Neuronal stem cell (in vitro differentiated cells): ENCODE data around the gene KIAA0753.
A peak's percentile ranks its signal among the peaks of the same experiment; 100 is the strongest.

Source experiments
- DNase-seq: peaks from one replicate; pipeline ENCODE4 v3.0.0-alpha.2; 2013; ENCODE audit warnings: low spot score
- H2AFZ ChIP-seq: one replicate; pipeline ENCODE4 v1.6.1; 2013; ENCODE audit warnings: mild to moderate bottlenecking, low read length, inconsistent platforms
- H2AK5ac ChIP-seq: 2 replicates; pipeline ENCODE4 v1.6.1; 2013; ENCODE audit warnings: low read depth, mild to moderate bottlenecking, inconsistent platforms, low read length, moderate library complexity, mixed read lengths
- H2BK120ac ChIP-seq: 2 replicates; pipeline ENCODE4 v1.6.1; 2013; ENCODE audit warnings: low read depth, mild to moderate bottlenecking, inconsistent platforms, low read length, moderate library complexity, mixed read lengths
- H2BK12ac ChIP-seq: one replicate; pipeline ENCODE4 v1.6.1; 2013; ENCODE audit warnings: low read length, inconsistent platforms
- H2BK15ac ChIP-seq: 2 replicates; pipeline ENCODE4 v1.6.1; 2013; ENCODE audit warnings: mild to moderate bottlenecking, low read length, inconsistent platforms, mixed read lengths
- H2BK5ac ChIP-seq: one replicate; pipeline ENCODE4 v1.6.1; 2013; ENCODE audit warnings: inconsistent platforms, mild to moderate bottlenecking, low read length, moderate library complexity
- H3K14ac ChIP-seq: one replicate; pipeline ENCODE4 v1.6.1; 2013; ENCODE audit warnings: low read length, inconsistent platforms
- H3K18ac ChIP-seq: 2 replicates; pipeline ENCODE4 v1.6.1; 2013; ENCODE audit warnings: low read length, inconsistent platforms
- H3K23ac ChIP-seq: 2 replicates; pipeline ENCODE4 v1.6.1; 2013; ENCODE audit warnings: low read depth, mild to moderate bottlenecking, mixed read lengths, low read length, inconsistent platforms; ENCODE audit not compliant: poor library complexity
- H3K27ac ChIP-seq: replicated peaks from 3 replicates; pipeline ENCODE4 v1.5.1; 2013; ENCODE audit warnings: low read length, inconsistent platforms
- H3K27me3 ChIP-seq, 3 experiments: 2 replicates each; pipeline ENCODE4 v1.6.1; 2013; ENCODE audit warnings: low read length in 3 of 3, mild to moderate bottlenecking in 2 of 3, inconsistent platforms in 1 of 3, low read depth in 1 of 3, mixed read lengths in 1 of 3, moderate library complexity in 1 of 3; ENCODE audit not compliant: control insufficient read depth in 3 of 3, insufficient read depth in 3 of 3
- H3K36me3 ChIP-seq, 2 donors: replicated peaks in 1 of 2; 2 replicates each; pipeline ENCODE4 v1.6.1; 2013; ENCODE audit warnings: low read length in 2 of 2; ENCODE audit not compliant: control insufficient read depth in 2 of 2, insufficient read depth in 2 of 2
- H3K4ac ChIP-seq: 2 replicates; pipeline ENCODE4 v1.6.1; 2013; ENCODE audit warnings: inconsistent platforms, mild to moderate bottlenecking, low read length, moderate library complexity
- H3K4me1 ChIP-seq, 2 donors: 1 replicate in 1 of 2; 2 replicates in 1 of 2; pipeline ENCODE4 v1.6.1; 2013; ENCODE audit warnings: low read length in 2 of 2, low read depth in 1 of 2; ENCODE audit not compliant: control insufficient read depth in 2 of 2, insufficient read depth in 1 of 2
- H3K4me2 ChIP-seq: one replicate; pipeline ENCODE4 v1.6.1; 2013; ENCODE audit warnings: mild to moderate bottlenecking, low read length, inconsistent platforms; ENCODE audit not compliant: insufficient read depth, poor library complexity, severe bottlenecking
- H3K4me3 ChIP-seq, 2 donors: 2 replicates each; pipeline ENCODE4 v1.5.1; 2013; ENCODE audit warnings: low read length in 2 of 2, mild to moderate bottlenecking in 2 of 2, inconsistent platforms in 1 of 2, moderate library complexity in 1 of 2
- H3K79me1 ChIP-seq: one replicate; pipeline ENCODE4 v1.6.1; 2013; ENCODE audit warnings: low read depth, mild to moderate bottlenecking, inconsistent platforms, low read length, moderate library complexity
- H3K9ac ChIP-seq: one replicate; pipeline ENCODE4 v1.6.1; 2013; ENCODE audit warnings: mild to moderate bottlenecking, low read depth, low read length, inconsistent platforms; ENCODE audit not compliant: poor library complexity
- H3K9me3 ChIP-seq, 2 donors: replicated peaks in 1 of 2; 2 replicates each; pipeline versions ENCODE3 to v1.6.1; 2013; ENCODE audit warnings: low read length in 2 of 2, mild to moderate bottlenecking in 2 of 2, inconsistent platforms in 1 of 2, low read depth in 1 of 2, mixed read lengths in 1 of 2, moderate library complexity in 1 of 2; ENCODE audit not compliant: control insufficient read depth in 2 of 2, insufficient read depth in 1 of 2
- H4K8ac ChIP-seq: one replicate; pipeline ENCODE4 v1.6.1; 2013; ENCODE audit warnings: low read depth, mild to moderate bottlenecking, inconsistent platforms, low read length, moderate library complexity
- H4K91ac ChIP-seq: one replicate; pipeline ENCODE4 v1.6.1; 2013; ENCODE audit warnings: low read length, low read depth, mild to moderate bottlenecking, inconsistent platforms; ENCODE audit not compliant: poor library complexity
- WGBS, 2 donors: extraction: QIAGEN DNeasy Blood & Tissue Kit; methylation state at CpG; one replicate each; pipeline ENCODE4 v1.1.7; 2013; ENCODE audit warnings: missing lambda C conversion rate in 2 of 2, mixed read lengths in 1 of 2; ENCODE audit not compliant: insufficient read length in 2 of 2, insufficient replicate concordance in 1 of 2; ENCODE audit errors: extremely low coverage in 2 of 2; 5-methylcytosine and 5-hydroxymethylcytosine counted together

The KIAA0753 gene

DNA sequence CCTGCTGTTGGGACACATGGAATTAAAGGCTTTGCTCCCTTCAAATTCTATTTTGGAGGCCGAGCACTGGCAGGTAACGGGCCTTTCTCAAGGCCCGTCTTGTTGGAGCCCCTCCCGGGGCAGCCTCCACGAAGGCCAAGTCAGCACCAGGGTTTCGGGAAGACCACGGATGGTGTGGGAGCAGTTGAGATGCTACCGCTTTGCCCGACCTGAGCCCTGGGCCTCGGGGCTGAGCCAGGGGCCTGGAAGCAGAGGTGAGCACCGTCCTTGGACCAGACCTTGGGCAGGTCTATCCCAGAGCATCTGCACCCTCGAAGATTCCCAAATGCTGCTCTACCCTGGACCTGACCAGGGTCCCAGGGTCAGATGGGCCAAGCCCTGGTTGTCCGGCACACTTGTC lies 34.1 kb upstream of the KIAA0753 start:
- no peak overlapping the region for H3K9ac ChIP-seq
- no peak overlapping the region for H3K18ac ChIP-seq
- no peak overlapping the region for H4K8ac ChIP-seq
- H3K27ac ChIP-seq: no peak overlapping the region
- no peak overlapping the region for H2BK15ac ChIP-seq
- no peak overlapping the region for H2BK120ac ChIP-seq
- no peaks in the 10 kb centered on the region for H3K4me1 ChIP-seq
- no peaks in the 10 kb centered on the region for H3K36me3 ChIP-seq
- H2AFZ ChIP-seq: no peak overlapping the region
- no peak overlapping the region for H2BK5ac ChIP-seq
- no peak for DNase-seq
- H3K27me3 ChIP-seq: peaks cover 0 to 24% (median 0%) of the 10 kb centered on the region in 3 experiments
- no peak overlapping the region for H2AK5ac ChIP-seq
- H3K4me3 ChIP-seq: peak overlapping the region in 1 of 2 donors; percentile 32
- H3K4me2 ChIP-seq: no peak overlapping the region
- H3K79me1 ChIP-seq: no peaks in the 10 kb centered on the region
- H4K91ac ChIP-seq: no peak overlapping the region
- no peak overlapping the region for H3K4ac ChIP-seq
- H2BK12ac ChIP-seq: no peak overlapping the region
- H3K23ac ChIP-seq: no peak overlapping the region
- no peaks in the 10 kb centered on the region for H3K9me3 ChIP-seq
- no peak overlapping the region for H3K14ac ChIP-seq
- no CpG with 5 or more reads among the region's 13 CpGs for WGBS, 2 donors

DNA sequence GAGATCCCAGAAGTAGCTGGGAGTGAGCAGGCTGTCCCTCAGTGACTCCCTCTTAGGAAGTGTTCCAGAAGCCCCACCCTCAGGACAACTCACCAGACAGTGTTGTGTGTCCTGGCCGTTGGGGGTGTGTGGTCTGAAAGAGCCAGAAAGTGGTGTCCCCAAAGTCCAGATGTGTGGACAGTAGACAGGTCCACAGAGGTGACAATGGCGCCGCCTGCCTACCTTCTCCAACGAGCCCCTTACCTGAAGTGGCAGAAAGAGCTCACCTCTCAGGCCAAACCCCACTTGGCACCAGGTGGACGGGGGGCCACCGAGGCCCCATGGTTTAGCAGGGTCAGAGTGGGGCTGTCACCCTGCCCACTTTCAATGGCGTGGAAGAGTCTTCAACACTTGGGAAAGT lies 30.9 kb upstream of the KIAA0753 start:
- Histone ChIP-seq H3K9ac (no peak overlapping the region), H3K4me1 (no peaks in the 10 kb centered on the region), H2BK120ac (no peak overlapping the region), H3K36me3 (no peaks in the 10 kb centered on the region), H3K4me2 (no peak overlapping the region), H2BK12ac (no peak overlapping the region), H3K27ac (no peak overlapping the region), H3K79me1 (no peaks in the 10 kb centered on the region), H3K4me3 (no peak overlapping the region), H2AK5ac (no peak overlapping the region), H3K9me3 (peaks cover 0 to 2% of the 10 kb centered on the region in 2 donors), H2BK15ac (no peak overlapping the region), H3K14ac (no peak overlapping the region), H4K8ac (no peak overlapping the region), H4K91ac (no peak overlapping the region), H3K27me3 (peaks cover 0 to 19% (median 0%) of the 10 kb centered on the region in 3 experiments), H3K23ac (no peak overlapping the region), H2AFZ (no peak overlapping the region), H2BK5ac (no peak overlapping the region), H3K18ac (no peak overlapping the region), H3K4ac (no peak overlapping the region)
- WGBS, 2 donors: no CpG with 5 or more reads among the region's 7 CpGs
- DNase-seq: no peak

DNA sequence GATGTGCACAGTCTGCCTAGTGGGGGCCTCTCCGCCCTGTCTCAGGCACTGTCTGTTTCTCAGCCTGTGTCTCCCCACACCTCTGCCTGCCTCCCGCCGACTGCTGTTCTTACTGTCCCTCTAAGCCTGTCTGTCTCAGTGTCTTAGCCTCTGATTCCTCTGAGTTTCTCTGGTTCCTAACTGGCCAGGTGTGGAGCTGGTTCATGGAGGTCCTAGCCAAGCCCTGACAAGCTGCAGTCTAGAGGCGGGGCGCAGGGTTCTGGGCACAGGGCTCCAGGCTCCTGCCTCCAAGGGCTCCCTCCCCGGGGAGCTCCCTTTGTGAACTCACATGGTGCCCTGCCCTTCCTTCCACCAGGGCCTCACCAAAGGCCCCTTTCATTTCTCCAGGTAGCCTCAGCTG lies 30.5 kb upstream of the KIAA0753 start:
- no peaks in the 10 kb centered on the region for H3K4me1 ChIP-seq
- no peak overlapping the region for H3K4me2 ChIP-seq
- H3K27me3 ChIP-seq: peaks cover 0 to 19% (median 0%) of the 10 kb centered on the region in 3 experiments
- no peak overlapping the region for H2BK15ac ChIP-seq
- no peaks in the 10 kb centered on the region for H3K36me3 ChIP-seq
- no CpG with 5 or more reads among the region's 6 CpGs for WGBS, 2 donors
- H3K18ac ChIP-seq: no peak overlapping the region
- H3K9me3 ChIP-seq: peaks cover 0 to 2% of the 10 kb centered on the region in 2 donors
- H2BK5ac ChIP-seq: no peak overlapping the region
- DNase-seq: no peak
- H4K8ac ChIP-seq: no peak overlapping the region
- H3K9ac ChIP-seq: no peak overlapping the region
- no peak overlapping the region for H2BK120ac ChIP-seq
- no peak overlapping the region for H2AFZ ChIP-seq
- H4K91ac ChIP-seq: no peak overlapping the region
- H3K4me3 ChIP-seq: no peak overlapping the region
- no peak overlapping the region for H3K27ac ChIP-seq
- H3K23ac ChIP-seq: no peak overlapping the region
- no peak overlapping the region for H3K14ac ChIP-seq
- no peak overlapping the region for H3K4ac ChIP-seq
- H2AK5ac ChIP-seq: no peak overlapping the region
- no peak overlapping the region for H2BK12ac ChIP-seq
- H3K79me1 ChIP-seq: no peaks in the 10 kb centered on the region

DNA sequence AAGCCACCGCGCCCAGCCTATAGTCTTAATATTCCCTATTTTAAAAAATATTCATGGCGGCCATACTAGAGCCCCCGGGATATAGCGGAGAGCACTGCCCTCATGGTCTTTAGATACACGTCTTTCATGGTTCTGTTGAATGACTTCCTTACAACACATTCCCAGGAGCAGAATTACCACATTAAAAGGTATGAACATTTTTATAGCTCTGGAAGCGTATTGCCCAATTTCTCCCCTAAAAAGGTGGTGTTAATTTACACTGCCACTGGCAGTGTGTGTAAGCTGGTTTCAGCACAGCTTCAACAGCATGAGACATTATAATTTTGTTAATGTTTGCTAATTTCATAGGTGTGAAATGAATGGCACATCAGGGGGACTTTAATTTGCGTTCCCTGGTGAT lies 30.1 kb upstream of the KIAA0753 start:
- WGBS, 2 donors: no CpG with 5 or more reads among the region's 8 CpGs
- no peak overlapping the region for H3K27ac ChIP-seq
- no peaks in the 10 kb centered on the region for H3K79me1 ChIP-seq
- no peak overlapping the region for H2BK5ac ChIP-seq
- no peak overlapping the region for H2BK120ac ChIP-seq
- no peak overlapping the region for H3K23ac ChIP-seq
- no peak overlapping the region for H3K4me2 ChIP-seq
- H2BK12ac ChIP-seq: no peak overlapping the region
- H3K9me3 ChIP-seq: peaks cover 0 to 2% of the 10 kb centered on the region in 2 donors
- no peak for DNase-seq
- no peak overlapping the region for H3K9ac ChIP-seq
- H2AK5ac ChIP-seq: no peak overlapping the region
- H3K18ac ChIP-seq: no peak overlapping the region
- no peaks in the 10 kb centered on the region for H3K36me3 ChIP-seq
- H4K8ac ChIP-seq: no peak overlapping the region
- H3K4ac ChIP-seq: no peak overlapping the region
- H4K91ac ChIP-seq: no peak overlapping the region
- H2AFZ ChIP-seq: no peak overlapping the region
- no peak overlapping the region for H3K14ac ChIP-seq
- peaks cover 0 to 19% (median 0%) of the 10 kb centered on the region in 3 experiments for H3K27me3 ChIP-seq
- H2BK15ac ChIP-seq: no peak overlapping the region
- no peaks in the 10 kb centered on the region for H3K4me1 ChIP-seq
- no peak overlapping the region for H3K4me3 ChIP-seq
